Astrocyte of the cerebellum (primary cell): ENCODE results near the gene GARIN1A.
"Not testable (repeated sequence)": the region's sequence is repeated elsewhere in the genome, so short reads cannot be mapped to it uniquely, and the experiment has no call there.

Source experiments
- DNase-seq: peaks from one replicate; pipeline ENCODE4 v3.0.0-alpha.2; 2011; ENCODE audit warnings: low read depth
- H3K4me3 ChIP-seq: 2 replicates; pipeline ENCODE4 v1.5.1; 2011; ENCODE audit warnings: mild to moderate bottlenecking, low read depth, low read length, moderate library complexity
- in situ Hi-C: cut with HindIII; loops from 2 replicates; pipeline ENCODE4 v1.10.0; 2017; ENCODE audit warnings: low sequenced_read_pairs
- TF ChIP-seq, protein P1 (sequence below): IDR thresholded peaks from 2 replicates; pipeline ENCODE4 v1.5.1; 2012; ENCODE audit warnings: low read length, low read depth, moderate library complexity, mild to moderate bottlenecking; ENCODE audit errors: missing control alignments

The GARIN1A gene

DNA sequence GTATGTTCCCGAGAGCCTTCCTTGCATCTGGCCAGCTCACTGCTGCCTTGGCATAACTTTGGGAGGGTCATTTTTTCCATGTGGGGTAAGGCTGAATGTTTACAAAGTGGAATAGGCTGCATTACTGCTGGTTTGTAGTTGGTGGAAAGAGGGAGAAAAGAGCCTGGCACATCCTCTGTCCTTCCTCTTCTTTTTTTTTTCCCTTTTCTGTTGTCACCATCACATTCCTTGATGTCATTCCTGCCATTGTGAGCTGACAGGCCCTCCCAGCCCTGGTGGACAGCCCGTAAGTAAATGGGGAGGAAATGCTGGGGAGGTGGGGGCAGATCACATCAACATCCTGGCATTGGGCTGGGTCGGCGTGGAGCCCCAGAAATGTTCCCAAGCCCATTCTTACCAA is at the start of gene GARIN1A:
Gene GARIN1A, plus strand, starts transcription at position 301 of the 400 bp plus-strand sequence. CDS start 106 bp downstream, outside the sequence.
- no peak within 1 kb of the TSS for H3K4me3 ChIP-seq
- TF ChIP-seq, protein P1, sequence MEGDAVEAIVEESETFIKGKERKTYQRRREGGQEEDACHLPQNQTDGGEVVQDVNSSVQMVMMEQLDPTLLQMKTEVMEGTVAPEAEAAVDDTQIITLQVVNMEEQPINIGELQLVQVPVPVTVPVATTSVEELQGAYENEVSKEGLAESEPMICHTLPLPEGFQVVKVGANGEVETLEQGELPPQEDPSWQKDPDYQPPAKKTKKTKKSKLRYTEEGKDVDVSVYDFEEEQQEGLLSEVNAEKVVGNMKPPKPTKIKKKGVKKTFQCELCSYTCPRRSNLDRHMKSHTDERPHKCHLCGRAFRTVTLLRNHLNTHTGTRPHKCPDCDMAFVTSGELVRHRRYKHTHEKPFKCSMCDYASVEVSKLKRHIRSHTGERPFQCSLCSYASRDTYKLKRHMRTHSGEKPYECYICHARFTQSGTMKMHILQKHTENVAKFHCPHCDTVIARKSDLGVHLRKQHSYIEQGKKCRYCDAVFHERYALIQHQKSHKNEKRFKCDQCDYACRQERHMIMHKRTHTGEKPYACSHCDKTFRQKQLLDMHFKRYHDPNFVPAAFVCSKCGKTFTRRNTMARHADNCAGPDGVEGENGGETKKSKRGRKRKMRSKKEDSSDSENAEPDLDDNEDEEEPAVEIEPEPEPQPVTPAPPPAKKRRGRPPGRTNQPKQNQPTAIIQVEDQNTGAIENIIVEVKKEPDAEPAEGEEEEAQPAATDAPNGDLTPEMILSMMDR = no peak
- in situ Hi-C loops = no loop called here
- no peak for DNase-seq

DNA sequence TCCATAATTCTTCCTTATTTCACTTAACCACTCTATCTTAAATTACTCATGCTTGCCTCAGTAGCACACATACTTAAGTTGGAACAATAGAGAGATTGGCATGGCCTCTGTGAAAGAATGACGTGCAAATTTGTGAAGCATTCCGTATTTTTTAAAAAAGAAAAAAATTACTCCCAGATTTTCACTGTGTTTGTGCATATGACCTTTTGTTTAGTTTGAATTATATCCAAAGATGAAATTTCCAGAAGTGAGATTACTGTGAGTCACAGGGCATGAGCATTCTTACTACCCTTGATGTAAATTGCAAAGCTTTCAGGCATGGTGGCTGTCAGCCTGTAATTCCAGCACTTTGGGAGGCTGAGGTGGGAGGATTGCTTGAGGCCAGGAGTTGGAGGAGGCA is 45.0 kb upstream of the GARIN1A start:
- DNase-seq, H3K4me3 ChIP-seq, in situ Hi-C loops: not testable (repeated sequence)

DNA sequence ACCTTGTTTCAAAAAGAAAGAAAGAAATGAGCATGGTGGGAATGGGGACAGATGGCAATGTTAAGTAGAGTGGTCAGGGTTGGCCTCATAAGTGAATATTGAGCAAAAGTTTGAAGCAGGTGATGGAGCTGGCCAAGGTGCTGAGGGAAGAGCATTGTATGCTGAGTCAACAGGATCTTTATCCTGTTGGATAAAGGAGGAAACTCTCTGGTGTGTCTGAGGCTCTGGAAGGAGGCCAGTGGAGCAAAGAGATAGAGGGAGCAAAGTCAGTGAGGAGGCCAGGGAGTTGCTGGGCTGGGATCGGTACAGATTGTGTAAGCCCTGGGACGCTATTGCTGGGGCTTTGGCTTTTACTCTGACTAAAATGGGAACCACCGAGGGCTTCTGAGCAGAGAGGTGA is 38.2 kb upstream of the GARIN1A start:
- in situ Hi-C loops, H3K4me3 ChIP-seq, DNase-seq: not testable (repeated sequence)

DNA sequence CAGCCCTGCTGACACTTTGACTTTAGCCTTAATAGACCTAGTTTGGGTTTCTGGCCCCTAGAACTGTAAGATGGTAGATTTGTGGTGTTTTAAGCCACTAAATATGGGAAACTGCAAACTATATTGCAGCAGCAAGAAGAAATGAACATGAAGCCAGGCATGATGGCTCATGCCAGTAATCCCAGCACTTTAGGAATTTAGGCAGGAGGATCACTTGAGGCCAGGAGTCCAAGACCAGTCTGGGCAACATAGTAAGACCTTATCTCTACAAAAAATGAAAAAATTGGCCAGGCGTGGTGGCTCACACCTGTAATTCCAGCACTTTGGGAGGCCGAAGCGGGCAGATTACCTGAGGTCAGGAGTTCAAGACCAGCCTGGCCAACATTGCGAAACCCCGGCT is 26.9 kb upstream of the GARIN1A start:
- in situ Hi-C loops, DNase-seq: not testable (repeated sequence)

DNA sequence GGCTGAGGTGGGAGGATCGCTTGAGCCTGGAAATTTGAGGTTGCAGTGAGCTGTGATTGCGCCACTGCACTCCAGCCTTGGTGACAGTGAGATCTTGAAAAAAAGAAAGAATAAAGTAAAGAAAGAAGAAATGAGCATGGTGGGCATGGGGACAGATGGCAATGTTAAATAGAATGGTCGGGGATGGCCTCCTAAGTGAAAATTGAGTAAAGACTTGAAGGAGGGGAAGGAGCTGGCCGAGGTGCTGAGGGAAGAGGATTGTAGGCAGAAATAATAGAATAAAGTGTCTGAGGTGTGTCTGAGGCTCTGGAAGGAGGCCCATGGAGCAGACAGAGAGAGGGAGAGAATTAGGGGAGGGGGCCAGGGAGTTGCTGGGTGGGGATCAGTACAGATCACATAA is 26.2 kb upstream of the GARIN1A start:
- H3K4me3 ChIP-seq, in situ Hi-C loops, DNase-seq: not testable (repeated sequence)

More for the DNA sequence above, 26.9 kb upstream of the GARIN1A start:
- not testable (repeated sequence) for H3K4me3 ChIP-seq

DNA sequence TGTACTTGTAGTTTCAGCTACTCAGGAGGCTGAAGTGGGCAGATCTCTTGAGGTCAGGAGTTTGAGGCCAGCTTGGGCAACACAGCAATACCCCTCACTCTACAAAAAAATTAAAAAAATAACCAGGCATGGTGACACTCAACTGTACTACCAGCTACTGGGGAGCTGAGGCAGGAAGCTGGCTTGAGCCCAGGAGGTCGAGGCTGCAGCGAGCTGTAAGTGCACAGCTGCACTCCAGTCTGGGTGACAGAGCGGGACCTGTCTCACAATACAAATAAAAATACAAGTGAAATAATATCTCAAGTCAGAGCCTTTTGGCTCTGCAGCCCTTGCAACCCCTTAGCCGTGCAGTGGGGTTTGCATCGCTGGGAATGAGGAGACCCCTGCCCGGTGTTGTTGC is 25.2 kb upstream of the GARIN1A start:
- in situ Hi-C loops, H3K4me3 ChIP-seq, DNase-seq: not testable (repeated sequence)

DNA sequence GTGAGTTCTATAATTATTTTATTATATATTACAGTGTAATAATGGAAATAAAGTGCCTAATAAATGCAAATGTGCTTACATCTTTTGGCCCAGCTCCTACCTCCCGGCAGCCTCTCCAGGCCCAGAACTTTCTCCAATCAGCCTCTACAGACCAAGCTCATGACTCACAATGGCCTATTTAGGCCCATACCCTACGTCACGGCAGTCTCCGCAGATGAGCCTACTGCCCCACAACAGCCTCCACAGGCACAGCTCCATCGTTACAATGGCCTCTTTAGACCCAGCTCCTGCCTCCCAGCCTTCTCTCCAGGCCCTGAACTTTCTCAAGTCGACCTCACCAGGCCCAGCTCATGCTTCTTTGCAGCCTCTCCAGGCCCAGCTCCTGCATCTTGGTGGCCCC is 21.0 kb upstream of the GARIN1A start:
- H3K4me3 ChIP-seq, in situ Hi-C loops, DNase-seq: not testable (repeated sequence)

DNA sequence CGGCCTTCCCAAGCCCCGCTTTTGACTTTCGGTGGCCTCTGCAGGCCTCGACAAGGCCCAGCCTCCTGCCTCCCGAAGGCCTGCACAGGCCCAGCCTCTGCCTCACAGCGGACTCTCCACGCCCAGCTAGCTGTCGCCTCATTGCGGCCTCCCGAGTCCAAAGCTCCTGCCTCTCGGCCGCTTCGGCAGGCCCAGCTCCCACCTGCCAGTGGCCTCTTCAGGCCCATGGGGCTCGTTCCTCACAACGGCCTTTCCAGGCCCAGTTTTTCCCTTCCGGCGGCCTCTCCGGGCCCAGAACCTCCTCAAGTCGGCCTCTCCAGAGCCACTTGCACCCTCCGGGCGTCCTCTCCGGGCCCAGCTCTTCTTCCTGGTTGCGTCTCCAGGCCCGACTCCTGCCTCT is 19.5 kb upstream of the GARIN1A start:
- DNase-seq, H3K4me3 ChIP-seq, in situ Hi-C loops: not testable (repeated sequence)

DNA sequence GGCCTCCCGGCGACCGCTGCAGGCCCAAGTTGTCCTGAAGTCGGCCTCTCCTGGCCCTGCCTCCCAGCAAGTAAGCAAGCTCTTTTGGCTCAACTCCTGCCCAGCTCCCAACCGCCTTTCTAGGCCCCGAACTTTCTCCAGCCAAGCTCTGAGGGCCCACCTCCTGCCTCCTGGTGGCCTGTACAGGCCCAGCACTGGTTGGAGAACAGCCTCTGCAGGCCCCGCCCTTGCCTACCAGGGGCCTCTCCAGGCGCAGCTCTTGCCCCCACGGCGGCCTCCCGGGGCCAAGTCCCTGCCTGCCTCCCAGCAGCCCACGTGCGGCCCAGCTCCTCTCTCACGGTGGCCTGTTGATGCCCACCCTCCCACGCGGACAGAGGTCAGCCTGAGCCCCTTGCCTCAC is 18.9 kb upstream of the GARIN1A start:
- in situ Hi-C loops, H3K4me3 ChIP-seq, DNase-seq: not testable (repeated sequence)

DNA sequence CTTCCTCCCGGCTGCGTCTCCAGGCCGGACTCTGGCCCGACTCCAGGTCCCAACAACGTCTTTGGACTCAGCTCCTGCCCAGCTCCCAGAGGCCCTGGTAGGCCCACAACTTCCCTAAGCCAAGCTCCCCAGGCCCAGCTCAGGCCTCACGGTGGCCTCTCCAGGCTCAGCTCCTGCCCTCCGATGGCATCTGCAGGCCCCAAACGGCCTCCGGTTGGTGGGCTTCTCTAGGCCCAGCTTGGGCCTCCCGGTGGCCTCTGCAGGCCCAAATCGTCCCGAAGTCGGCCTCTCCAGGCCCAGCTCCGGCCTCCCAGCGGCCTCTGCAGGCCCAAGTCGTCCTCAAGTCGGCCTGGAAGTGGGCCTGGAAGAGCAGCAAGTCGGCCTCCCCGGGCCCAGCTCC is 18.0 kb upstream of the GARIN1A start:
- H3K4me3 ChIP-seq, in situ Hi-C loops, DNase-seq: not testable (repeated sequence)

DNA sequence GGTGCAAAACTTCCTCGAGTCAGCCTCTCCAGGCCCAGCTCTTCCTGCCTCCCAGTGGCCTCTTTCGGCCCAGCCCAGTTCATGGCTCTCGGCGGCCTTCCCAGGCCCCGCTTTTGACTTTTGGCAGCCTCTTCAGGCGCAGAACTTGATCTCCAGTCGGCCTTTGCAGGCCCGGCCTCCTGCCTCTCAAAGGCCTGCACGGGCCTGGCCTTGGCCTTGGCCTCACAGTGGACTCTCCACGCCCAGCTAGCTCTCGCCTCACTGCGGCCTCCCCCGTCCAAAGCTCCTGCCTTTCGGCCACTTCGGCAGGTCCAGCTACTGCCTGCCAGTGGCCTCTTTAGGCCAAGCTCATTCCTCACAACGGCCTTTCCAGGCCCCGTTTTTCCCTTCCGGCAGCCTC is 17.6 kb upstream of the GARIN1A start:
- H3K4me3 ChIP-seq, DNase-seq, in situ Hi-C loops: not testable (repeated sequence)

DNA sequence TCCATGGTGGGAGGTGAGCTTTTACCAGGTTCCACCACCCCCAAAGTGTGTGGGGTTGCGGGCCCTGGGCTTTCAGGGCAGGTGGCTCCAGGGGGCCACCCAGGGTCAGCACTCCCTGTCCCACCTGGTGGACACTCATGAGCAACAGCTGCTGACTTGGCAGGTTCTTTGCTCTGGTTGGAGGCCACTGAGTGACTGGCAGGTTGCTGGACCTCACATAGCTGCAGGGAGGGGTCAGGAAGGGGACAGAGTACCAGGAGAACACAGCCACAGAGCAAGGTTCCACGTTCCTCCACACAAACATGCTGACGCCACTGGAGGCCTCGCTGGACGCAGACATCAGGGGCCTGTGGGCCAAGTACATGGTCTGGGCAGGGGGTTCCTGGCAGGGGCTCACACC is 13.7 kb upstream of the GARIN1A start:
- in situ Hi-C loops = not testable (repeated sequence)

DNA sequence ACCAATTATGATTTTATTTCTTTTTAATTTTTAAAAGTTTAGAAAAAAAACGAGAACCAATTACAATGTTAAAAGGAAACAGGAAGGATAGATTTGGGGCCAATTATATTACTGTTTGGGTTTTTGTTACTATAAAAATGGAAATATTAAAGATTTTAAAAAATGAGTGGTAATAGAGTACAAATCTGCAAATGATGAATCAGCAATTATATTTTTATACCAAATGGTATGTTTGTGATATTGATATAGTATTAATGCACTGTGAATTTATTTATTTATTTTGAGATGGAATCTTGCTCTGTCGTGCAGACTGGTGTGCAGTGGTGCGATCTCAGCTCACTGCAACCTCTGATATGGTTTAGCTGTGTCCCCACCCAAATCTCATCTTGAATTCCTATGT is 11.5 kb upstream of the GARIN1A start:
- no peak overlapping the region for H3K4me3 ChIP-seq
- TF ChIP-seq, protein P1 = no peak
- in situ Hi-C loops = no loop called here
- no peak for DNase-seq

More for the DNA sequence above, 13.7 kb upstream of the GARIN1A start:
- not testable (repeated sequence) for H3K4me3 ChIP-seq, DNase-seq
